ENCODE data around the gene HMGB1.

The HMGB1 gene

GRCh38 chr13:30409886-30410704 is 55.6 kb downstream of the HMGB1 start:
- TF ChIP-seq POLR2A (IDR thresholded peaks at IDR 0.05; ENCODE audit: low read length) (no peak), GATA1 (IDR thresholded peaks at IDR 0.05; ENCODE audit: low read depth, low read length) (no peak)
- no peak for DNase-seq

- TF ChIP-seq POLR2A (IDR thresholded peaks at IDR 0.05; ENCODE audit: low read length) (no peak), GATA1 (IDR thresholded peaks at IDR 0.05; ENCODE audit: low read depth, low read length) (no peak)
- peak; percentile 88 for DNase-seq
Observed at GRCh38 chr13:30408319-30409101, 57.2 kb downstream of the HMGB1 start.

GRCh38 chr13:30406779-30407416 is 58.8 kb downstream of the HMGB1 start:
- no peak for DNase-seq
- no peak for TF ChIP-seq GATA1 (IDR thresholded peaks at IDR 0.05; ENCODE audit: low read depth, low read length)

Measured in erythroblast (primary cell).